Stomach (tissue), 19 donors: Measurements from ENCODE around the gene TFAP2C. TPM values are rescaled to one million over a fixed set of nuclear protein-coding genes. Genes with fewer than 3 reads are reported as not detected.
A peak's percentile ranks its signal among the peaks of the same experiment; 100 is the strongest.

Experiments used
- DNase-seq, 2 donors: peaks; one replicate each; pipeline versions ENCODE4 v3.0.0 to v3.0.0-alpha.2; 2013 to 2019
- H3K27ac ChIP-seq, 5 donors: fragments of 200-600 bp in 4 of 5; sonication (generic) in 4 of 5; one replicate each; pipeline ENCODE4 v1.5.1; 2013 to 2019; ENCODE audit warnings: mild to moderate bottlenecking in 1 of 5, moderate library complexity in 1 of 5
- H3K27me3 ChIP-seq, 3 donors: fragments of 200-600 bp; sonication (generic); one replicate each; pipeline ENCODE4 v1.5.1; 2017 to 2019; ENCODE audit warnings: mixed run types in 1 of 3
- H3K36me3 ChIP-seq, 4 donors: fragments of 200-600 bp; sonication (generic); 1 replicate in 3 of 4; 2 replicates in 1 of 4; pipeline ENCODE4 v1.5.1; 2016 to 2019
- H3K4me1 ChIP-seq, 4 donors: fragments of 200-600 bp; sonication (generic); one replicate each; pipeline ENCODE4 v1.5.1; 2016 to 2019
- H3K4me3 ChIP-seq, 4 donors: fragments of 200-600 bp; sonication (generic) in 3 of 4; one replicate each; pipeline ENCODE4 v1.5.1; 2016 to 2019; ENCODE audit warnings: mild to moderate bottlenecking in 1 of 4
- H3K9me3 ChIP-seq, 4 donors: fragments of 200-600 bp; sonication (generic); one replicate each; pipeline ENCODE4 v1.5.1; 2016 to 2019
- EP300 ChIP-seq: sonication (generic); formaldehyde crosslinking; IDR thresholded peaks from one replicate; pipeline ENCODE4 v1.6.1; 2017; ENCODE audit warnings: antibody characterized with exemption
- POLR2A ChIP-seq, 4 donors: fragments of 450-650 bp; IDR thresholded peaks; one replicate each; pipeline ENCODE4 v1.6.1; 2016; ENCODE audit warnings: antibody characterized with exemption in 4 of 4, control low read depth in 2 of 4, mild to moderate bottlenecking in 1 of 4, moderate library complexity in 1 of 4
- POLR2AphosphoS5 ChIP-seq, 3 donors: sonication (generic); formaldehyde crosslinking; IDR thresholded peaks; one replicate each; pipeline ENCODE4 v1.6.1; 2016; ENCODE audit warnings: antibody characterized with exemption in 3 of 3
- WGBS, 5 donors: extraction: QIAGEN DNeasy Blood & Tissue Kit in 3 of 5; methylation state at CpG; one replicate each; pipeline versions ENCODE4 v1.1.5 to v1.1.7; 2013 to 2018; 5-methylcytosine and 5-hydroxymethylcytosine counted together
- intact Hi-C: fragments of 100-400 bp; cut with DNase I; formaldehyde crosslinking; loops from one replicate; pipeline ENCODE4 v1.15.1; 2023; ENCODE audit warnings: low total_unique reads
- long read RNA-seq, 10 donors: transcript quantifications; one replicate each; lab custom pipeline, GENCODE V29; 2026
- polyA plus RNA-seq, 3 donors: library from polyadenylated mRNA; stranded (reverse); fragments of 200-250 nt; gene quantifications; one replicate each; pipeline ENCODE4 v1.2.3, GENCODE V29; 2013
- total RNA-seq, 5 donors: library from RNA; depleted of rRNA; stranded (reverse); fragments of >200 nt; gene quantifications; one replicate each; pipeline versions ENCODE4 v1.1.0 to v1.2.3, GENCODE V29; 2014 to 2016
- TF ChIP-seq, protein P1 (sequence below), 7 experiments: fragments of 450-650 bp in 4 of 7; fragments of 200-600 bp in 3 of 7; sonication (generic) in 3 of 7; IDR thresholded peaks; one replicate each; pipeline ENCODE4 v1.5.1; 2016 to 2019; ENCODE audit warnings: antibody characterized with exemption in 7 of 7, control low read depth in 2 of 7, mild to moderate bottlenecking in 1 of 7
- donor health status: healthy with polysubstance abuse.
- donor health status: Bipolar disorder and iron deficiency.
- donor health status: healthy.

TFAP2C gene
- total RNA-seq (1 to 10 TPM in 1 of 5 donors, under 1 TPM in 2, not detected in 2; 0.18 to 2.0 (median 0.89) TPM), polyA plus RNA-seq (10 to 100 TPM in 1 of 3 donors, under 1 TPM in 1, not detected in 1; 0.12 to 10.9 TPM)
- long read RNA-seq, donor 1 = 0 reads
- long read RNA-seq, donor 2 = 0 reads
- long read RNA-seq, donor 3 = 0 reads
- long read RNA-seq, donor 4 = 0 reads
- long read RNA-seq, donor 5 = 0 reads
- long read RNA-seq, donor 6, partial matches to known transcripts = 0 of 1 reads
- long read RNA-seq, donor 6, other reads (novel, unspliced or antisense) = 0 of 1 reads
- long read RNA-seq, donor 7, partial matches to known transcripts = 0 of 1 reads
- long read RNA-seq, donor 7, other reads (novel, unspliced or antisense) = 0 of 1 reads
- long read RNA-seq, donor 8 = 0 reads
- long read RNA-seq, donor 9 = 0 reads
- long read RNA-seq, donor 10 = 0 reads

DNA sequence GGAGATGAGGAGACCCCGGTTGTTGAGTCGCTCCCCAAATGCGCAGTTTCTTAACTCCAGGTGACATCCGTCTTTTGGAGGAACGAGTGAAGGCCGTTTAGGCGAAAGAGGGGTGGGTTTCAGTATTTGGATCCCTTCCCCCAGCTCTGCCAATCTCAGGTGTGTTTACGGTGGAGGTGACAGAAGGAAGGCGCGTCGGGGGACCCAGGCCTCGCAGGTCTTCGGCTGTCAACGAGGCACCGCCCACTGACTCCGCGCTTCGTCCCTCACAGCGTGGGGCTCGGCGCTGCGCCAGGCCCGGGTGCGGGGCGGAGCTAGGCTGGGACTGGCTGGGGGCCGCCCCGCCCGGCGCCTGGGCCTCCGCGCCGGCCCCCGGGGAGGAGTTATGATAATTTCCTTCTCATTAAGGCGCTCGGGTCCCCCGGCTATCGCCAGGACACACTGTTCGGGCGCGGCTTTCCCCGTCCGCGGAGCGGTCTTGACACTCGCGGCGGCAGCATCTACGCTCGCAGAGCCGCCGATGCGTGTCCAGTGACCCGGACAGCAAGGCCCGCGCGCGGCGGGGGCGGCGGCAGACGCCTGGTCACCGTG is at the start of gene TFAP2C:
Gene TFAP2C (plus strand): TSS at position 434 of the 591 bp plus-strand sequence. CDS start 239 bp downstream, outside the sequence.
- Histone ChIP-seq H3K27ac (no peak within 1 kb of the TSS), H3K4me3 (peak within 1 kb of the TSS; percentile 42 to 60 (median 45)), H3K9me3 (no peaks in the 10 kb centered on the region), H3K36me3 (no peaks in the 10 kb centered on the region), H3K27me3 (peaks cover 46 to 100% (median 89%) of the 10 kb centered on the region in 3 donors), H3K4me1 (peaks cover 24 to 69% (median 55%) of the 10 kb centered on the region in 4 donors)
- peak; percentile 71 to 84 for DNase-seq
- intact Hi-C loops = no loop called here
- peak in 1 of 3 donors; percentile 9 for TF ChIP-seq POLR2AphosphoS5 (IDR thresholded peaks at IDR 0.05)
- TF ChIP-seq, protein P1, sequence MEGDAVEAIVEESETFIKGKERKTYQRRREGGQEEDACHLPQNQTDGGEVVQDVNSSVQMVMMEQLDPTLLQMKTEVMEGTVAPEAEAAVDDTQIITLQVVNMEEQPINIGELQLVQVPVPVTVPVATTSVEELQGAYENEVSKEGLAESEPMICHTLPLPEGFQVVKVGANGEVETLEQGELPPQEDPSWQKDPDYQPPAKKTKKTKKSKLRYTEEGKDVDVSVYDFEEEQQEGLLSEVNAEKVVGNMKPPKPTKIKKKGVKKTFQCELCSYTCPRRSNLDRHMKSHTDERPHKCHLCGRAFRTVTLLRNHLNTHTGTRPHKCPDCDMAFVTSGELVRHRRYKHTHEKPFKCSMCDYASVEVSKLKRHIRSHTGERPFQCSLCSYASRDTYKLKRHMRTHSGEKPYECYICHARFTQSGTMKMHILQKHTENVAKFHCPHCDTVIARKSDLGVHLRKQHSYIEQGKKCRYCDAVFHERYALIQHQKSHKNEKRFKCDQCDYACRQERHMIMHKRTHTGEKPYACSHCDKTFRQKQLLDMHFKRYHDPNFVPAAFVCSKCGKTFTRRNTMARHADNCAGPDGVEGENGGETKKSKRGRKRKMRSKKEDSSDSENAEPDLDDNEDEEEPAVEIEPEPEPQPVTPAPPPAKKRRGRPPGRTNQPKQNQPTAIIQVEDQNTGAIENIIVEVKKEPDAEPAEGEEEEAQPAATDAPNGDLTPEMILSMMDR (IDR thresholded peaks at IDR 0.05) = no peak
- WGBS, 5 donors = 1 to 4% (median 3%) methylated on average over 39 to 62 of the region's 62 CpGs

DNA sequence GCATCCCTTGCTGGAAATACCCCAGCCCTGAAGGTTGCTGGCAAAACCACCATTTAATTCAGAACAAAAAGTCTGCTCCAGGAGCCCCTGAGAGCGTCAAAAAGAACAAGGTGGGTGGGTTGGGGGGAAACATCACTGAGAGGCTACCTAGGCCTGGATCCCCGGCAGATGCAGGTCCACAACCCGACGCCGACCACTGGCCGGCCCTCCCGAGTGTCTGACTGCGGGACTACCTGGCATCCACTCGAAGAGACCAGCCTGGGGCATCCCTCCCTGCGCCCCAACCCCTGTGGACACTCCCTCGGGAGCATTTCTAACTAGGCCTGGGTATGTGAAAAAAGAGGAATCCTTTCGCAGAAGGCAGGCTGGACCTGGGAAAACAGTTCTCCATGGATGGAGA is 48.9 kb upstream of the TFAP2C start:
- TF ChIP-seq, protein P1 (IDR thresholded peaks at IDR 0.05) = no peak
- TF ChIP-seq POLR2A (IDR thresholded peaks at IDR 0.05) = no peak
- no peak for TF ChIP-seq POLR2AphosphoS5 (IDR thresholded peaks at IDR 0.05)
- TF ChIP-seq EP300 = no peak
- peaks cover 0 to 28% (median 0%) of the 10 kb centered on the region in 3 donors for H3K27me3 ChIP-seq
- H3K4me1 ChIP-seq = no peaks in the 10 kb centered on the region
- no peak for DNase-seq
- 84 to 91% (median 87%) methylated on average over 12 of the region's 12 CpGs for WGBS, 5 donors
- H3K9me3 ChIP-seq = no peaks in the 10 kb centered on the region
- intact Hi-C loops = no loop called here
- H3K4me3 ChIP-seq = no peak overlapping the region
- H3K27ac ChIP-seq = no peak overlapping the region
- H3K36me3 ChIP-seq = no peaks in the 10 kb centered on the region

DNA sequence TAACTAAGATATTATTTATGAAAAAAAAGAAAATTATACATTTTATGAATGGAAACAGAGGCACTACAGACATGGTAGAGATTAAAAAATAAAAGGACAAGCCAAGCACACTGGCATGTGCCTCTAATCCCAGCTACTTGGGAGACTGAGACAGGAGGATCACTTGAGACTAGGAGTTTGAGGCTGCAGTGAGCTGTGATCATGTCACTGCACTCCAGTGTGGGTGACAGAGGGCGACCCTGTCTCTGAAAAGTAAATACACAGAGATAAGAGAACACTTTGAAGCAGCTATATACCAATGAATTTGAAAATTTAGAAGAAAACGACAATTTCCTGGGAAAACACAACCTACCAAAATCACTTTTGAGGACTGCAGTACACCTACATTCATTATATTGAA is 47.4 kb upstream of the TFAP2C start:
- no peaks in the 10 kb centered on the region for H3K9me3 ChIP-seq
- H3K36me3 ChIP-seq = no peaks in the 10 kb centered on the region
- no peaks in the 10 kb centered on the region for H3K4me1 ChIP-seq
- DNase-seq = no peak
- H3K4me3 ChIP-seq = no peak overlapping the region
- intact Hi-C loops = no loop called here
- TF ChIP-seq EP300 = no peak
- TF ChIP-seq, protein P1 (IDR thresholded peaks at IDR 0.05) = no peak
- no peak for TF ChIP-seq POLR2AphosphoS5 (IDR thresholded peaks at IDR 0.05)
- TF ChIP-seq POLR2A (IDR thresholded peaks at IDR 0.05) = no peak
- peaks cover 0 to 21% (median 0%) of the 10 kb centered on the region in 3 donors for H3K27me3 ChIP-seq
- WGBS, 5 donors = 25 to 36% (median 31%) methylated on average over 2 of the region's 2 CpGs
- no peak overlapping the region for H3K27ac ChIP-seq

DNA sequence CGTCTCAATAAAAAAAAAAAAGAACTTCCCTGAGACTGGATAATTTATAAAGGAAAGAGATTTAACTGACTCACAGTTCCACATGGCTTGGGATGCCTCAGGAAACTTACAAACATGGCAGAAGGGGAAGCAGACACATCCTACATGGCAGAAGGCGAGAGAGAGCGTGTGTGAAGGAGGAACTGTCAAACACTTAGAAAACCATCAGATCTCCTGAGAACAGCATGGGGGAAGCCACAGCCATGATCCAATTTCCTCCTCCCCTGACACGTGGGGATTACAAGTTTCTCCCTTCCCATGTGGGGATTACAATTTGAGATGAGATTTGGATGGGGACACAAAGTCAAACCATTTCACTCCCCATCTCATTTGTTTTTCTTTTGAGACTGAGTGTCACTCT is 46.6 kb upstream of the TFAP2C start:
- H3K27ac ChIP-seq = no peak overlapping the region
- H3K36me3 ChIP-seq = no peaks in the 10 kb centered on the region
- intact Hi-C loops = no loop called here
- TF ChIP-seq, protein P1 (IDR thresholded peaks at IDR 0.05) = no peak
- no peak for TF ChIP-seq EP300
- TF ChIP-seq POLR2A (IDR thresholded peaks at IDR 0.05) = no peak
- no peak for TF ChIP-seq POLR2AphosphoS5 (IDR thresholded peaks at IDR 0.05)
- no peaks in the 10 kb centered on the region for H3K4me1 ChIP-seq
- H3K4me3 ChIP-seq = no peak overlapping the region
- no peak for DNase-seq
- no peaks in the 10 kb centered on the region for H3K9me3 ChIP-seq
- H3K27me3 ChIP-seq = peaks cover 0 to 24% (median 0%) of the 10 kb centered on the region in 3 donors
- 45 to 64% (median 54%) methylated on average over 4 of the region's 4 CpGs for WGBS, 5 donors
